GM12892 (cell line): ENCODE results near the gene FURIN.
"Not testable (repeated sequence)": the region's sequence is repeated elsewhere in the genome, so short reads cannot be mapped to it uniquely, and the experiment has no call there.

Experiments
- DNase-seq: peaks from one replicate; pipeline ENCODE4 v3.0.0; 2011; ENCODE audit not compliant: insufficient read length
- FAIRE-seq: peaks from 2 replicates; lab custom pipeline; 2011; peaks lifted over from hg19 to GRCh38; lab: Jason Lieb, UNC
- POLR2A ChIP-seq: IDR thresholded peaks from 2 replicates; pipeline ENCODE4 v1.6.1; 2011; ENCODE audit warnings: low read depth, low read length, control low read depth
- POLR2AphosphoS5 ChIP-seq: IDR thresholded peaks from 2 replicates; pipeline ENCODE4 v1.6.1; 2011; ENCODE audit warnings: low read depth, low read length, control low read depth
- TAF1 ChIP-seq: IDR thresholded peaks from 2 replicates; pipeline ENCODE4 v1.6.1; 2011; ENCODE audit warnings: low read depth, mild to moderate bottlenecking, control low read depth, low read length, borderline replicate concordance

FURIN gene

DNA sequence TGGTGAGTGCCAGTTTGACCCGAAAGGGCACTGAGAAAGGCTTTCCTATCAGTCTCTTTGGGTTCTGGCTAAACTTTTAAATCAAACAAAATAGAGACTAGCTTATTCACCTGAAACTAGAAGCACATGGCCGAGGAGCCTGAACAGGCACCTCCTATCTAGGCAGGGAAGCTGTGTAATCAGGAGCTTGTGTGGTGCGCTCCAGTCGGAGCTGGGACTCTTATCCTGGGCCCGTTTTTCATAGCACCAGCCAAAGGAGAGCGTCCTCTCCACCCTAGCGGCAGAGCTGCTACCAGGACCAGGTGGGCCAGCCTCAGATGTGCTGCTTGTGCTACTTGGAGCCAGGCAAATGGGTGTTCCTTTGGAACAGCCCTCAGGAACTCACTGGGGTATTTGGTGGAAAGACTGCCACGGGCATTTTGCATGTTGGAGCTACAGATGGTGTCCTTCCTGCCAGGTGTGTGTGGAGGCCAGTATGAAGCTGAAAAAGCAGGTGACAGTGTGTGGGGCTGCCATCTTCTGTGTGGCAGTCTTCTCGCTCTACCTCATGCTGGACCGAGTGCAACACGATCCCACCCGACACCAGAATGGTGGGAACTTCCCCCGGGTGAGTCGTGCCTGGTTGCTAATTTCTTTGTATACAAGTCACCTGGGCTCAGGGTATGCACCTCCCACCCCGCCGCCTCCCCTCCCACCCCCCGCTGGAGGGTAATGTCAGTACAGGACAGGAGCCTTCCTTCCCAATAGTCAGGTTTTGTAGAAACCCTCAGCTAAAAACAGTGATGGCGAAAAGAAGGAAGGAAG, 35.5 kb downstream of the FURIN start:
- FAIRE-seq (no peak), DNase-seq (no peak)
- no peak for TF ChIP-seq TAF1
- TF ChIP-seq POLR2AphosphoS5: no peak
- no peak for TF ChIP-seq POLR2A

DNA sequence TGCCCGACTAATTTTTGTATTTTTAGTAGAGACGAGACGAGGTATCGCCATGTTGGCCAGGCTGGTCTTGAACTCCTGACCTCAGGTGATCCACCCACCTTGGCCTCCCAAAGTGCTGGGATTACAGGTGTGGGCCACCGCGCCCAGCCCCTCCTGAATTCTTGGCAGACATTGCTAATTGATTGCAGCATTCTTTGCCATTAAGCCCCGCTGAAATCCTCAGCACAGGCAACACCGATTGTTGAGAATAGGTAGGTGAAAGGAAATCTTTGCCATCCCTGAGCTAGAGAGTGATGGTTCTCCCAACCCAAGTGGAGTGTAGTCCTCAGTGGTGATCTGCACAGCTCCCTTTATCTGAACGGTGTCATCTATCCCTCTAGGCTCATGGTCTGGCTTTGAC, 36.4 kb downstream of the FURIN start:
- FAIRE-seq (no peak), DNase-seq (no peak)

DNA sequence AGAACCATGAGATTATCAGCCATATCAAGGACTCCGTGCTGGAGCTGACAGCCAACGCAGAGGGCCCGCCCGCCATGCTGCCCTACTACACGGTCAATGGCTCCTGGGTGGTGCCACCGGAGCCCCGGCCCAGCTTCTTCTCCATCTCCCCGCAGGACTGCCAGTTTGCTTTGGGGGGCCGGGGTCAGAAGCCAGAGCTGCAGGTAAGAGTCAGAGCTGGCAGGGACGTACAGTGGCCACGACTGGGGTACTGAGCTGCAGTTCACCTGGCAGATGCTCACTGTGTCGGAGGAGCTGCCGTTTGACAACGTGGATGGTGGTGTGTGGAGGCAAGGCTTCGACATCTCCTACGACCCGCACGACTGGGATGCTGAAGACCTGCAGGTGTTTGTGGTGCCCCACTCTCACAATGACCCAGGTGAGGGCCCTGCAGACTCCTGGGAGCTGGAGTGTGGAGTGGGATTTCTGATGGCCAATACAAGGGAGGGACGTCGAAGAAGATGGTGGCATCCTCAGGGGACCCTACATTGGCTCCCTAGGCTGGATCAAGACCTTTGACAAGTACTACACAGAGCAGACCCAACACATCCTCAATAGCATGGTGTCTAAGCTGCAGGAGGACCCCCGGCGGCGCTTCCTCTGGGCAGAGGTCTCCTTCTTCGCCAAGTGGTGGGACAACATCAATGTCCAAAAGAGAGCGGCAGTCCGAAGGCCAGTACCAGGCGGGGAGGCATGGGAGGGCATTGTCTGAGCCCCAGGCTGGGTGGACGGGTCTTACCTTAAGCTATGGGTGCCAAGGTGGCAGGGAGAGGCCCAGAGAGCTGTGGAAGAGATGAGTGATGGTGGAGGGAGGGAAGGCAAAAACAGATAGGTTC, 37.2 kb downstream of the FURIN start:
- TF ChIP-seq TAF1 (no peak), POLR2AphosphoS5 (no peak), POLR2A (no peak)
- DNase-seq: no peak
- FAIRE-seq: no peak

More for the DNA sequence above, 36.4 kb downstream of the FURIN start:
- TF ChIP-seq TAF1: no peak
- no peak for TF ChIP-seq POLR2A
- TF ChIP-seq POLR2AphosphoS5: no peak

DNA sequence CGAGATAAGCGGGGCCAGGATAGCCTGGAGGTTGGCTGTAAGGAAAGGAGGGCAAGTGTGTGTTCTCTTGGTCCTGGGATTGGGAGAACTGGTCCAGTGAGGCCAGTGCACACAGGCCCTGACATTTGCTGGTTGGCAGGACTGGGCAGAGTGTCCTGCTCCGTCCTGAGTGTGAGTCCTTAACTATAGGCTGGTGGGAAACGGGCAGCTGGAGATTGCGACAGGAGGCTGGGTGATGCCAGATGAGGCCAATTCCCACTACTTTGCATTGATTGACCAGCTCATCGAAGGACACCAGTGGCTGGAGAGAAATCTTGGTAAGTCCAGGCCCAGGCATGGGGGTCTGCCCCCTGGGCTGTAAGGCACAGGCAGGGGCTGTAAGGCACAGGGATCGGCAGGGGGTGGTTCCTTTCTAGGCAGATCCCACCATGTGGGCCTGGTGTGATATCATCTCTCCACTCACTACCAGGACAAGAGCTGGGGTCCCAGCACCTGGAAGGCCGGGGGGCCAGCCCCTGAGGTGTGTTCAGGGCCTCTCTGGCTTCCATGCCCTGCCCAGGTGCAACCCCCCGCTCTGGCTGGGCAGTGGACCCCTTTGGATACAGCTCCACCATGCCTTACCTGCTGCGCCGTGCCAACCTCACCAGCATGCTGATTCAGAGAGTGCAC, 37.9 kb downstream of the FURIN start:
- no peak for FAIRE-seq
- DNase-seq: no peak
- TF ChIP-seq TAF1: no peak
- TF ChIP-seq POLR2A: no peak
- TF ChIP-seq POLR2AphosphoS5: no peak

DNA sequence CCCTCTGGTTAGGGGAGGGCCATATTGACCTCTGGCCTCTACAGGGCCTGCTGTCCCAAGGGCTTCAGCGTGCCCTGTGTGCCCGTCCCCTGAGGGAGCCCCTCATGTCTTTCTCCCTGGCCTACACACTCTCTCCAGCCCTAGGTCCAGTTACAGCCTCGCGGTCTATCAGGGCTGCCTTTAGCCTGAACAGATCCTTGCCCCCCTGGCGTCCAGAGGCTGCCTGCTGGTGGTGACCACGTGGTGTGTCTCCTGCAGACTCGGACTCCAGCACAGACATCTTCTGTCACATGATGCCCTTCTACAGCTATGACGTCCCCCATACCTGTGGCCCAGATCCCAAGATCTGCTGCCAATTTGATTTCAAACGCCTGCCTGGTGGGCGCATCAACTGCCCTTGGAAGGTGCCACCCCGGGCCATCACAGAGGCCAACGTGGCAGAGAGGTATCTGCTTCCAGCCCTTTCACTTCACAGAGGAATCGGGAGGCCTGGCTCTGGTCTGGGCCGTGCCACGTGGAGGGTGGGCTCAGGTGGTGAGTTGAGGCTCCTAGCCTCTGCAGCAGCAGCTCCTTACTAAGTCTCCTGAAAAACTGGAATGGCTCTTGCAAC, 38.8 kb downstream of the FURIN start:
- no peak for TF ChIP-seq POLR2A
- no peak for TF ChIP-seq TAF1
- TF ChIP-seq POLR2AphosphoS5: no peak
- no peak for FAIRE-seq
- DNase-seq: no peak

DNA sequence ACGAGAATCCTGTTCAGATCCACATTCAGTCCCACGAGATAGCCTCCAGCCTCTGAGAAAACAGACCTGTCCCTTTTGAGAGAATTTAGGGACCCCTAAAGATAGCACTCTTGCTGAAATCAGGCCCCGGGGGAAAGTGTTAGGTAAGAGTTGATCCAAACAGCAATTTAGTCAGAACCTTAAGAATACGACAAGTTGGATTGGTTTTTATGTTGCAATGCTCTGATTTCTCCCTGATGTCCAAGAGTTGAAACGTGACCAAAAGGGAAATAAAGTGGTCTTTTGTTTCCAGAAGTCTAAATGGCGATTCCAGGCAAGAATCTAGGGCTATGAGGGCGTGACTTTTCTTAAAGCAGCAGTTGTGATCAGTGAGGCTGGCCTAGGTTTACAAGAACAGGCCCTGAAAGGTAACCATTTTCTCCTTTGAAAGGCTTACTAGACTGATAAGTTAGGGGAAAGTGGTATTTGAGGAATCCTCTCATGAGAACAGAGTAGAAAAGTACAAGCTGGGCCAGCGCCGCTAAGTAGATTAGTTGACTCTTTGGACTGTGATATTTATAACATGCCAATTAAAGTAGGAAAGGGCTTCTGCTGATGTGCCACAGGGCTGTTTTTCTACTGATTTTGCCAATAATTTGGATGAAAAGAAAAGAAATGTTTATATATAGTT, 39.6 kb downstream of the FURIN start:
- TF ChIP-seq POLR2A: no peak
- no peak for TF ChIP-seq TAF1
- TF ChIP-seq POLR2AphosphoS5: no peak
- no peak for FAIRE-seq
- no peak for DNase-seq

DNA sequence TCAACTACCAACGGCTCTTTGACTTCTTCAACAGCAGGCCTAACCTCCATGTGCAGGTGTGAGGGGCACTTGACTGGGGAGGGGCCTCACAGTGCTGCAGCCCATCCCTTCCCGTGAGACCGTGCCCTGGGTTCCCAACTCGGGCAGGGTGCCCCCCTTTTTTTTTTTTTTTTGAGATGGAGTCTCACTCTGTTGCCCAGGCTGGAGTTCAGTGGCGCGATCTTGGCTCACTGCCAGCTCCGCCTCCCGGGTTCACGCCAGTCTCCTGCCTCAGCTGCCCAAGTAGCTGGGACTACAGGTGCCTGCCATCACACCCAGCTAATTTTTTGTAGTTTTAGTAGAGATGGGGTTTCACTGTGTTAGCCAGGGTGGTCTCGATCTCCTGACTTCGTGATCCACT, 41.1 kb downstream of the FURIN start:
- DNase-seq, FAIRE-seq: not testable (repeated sequence)

DNA sequence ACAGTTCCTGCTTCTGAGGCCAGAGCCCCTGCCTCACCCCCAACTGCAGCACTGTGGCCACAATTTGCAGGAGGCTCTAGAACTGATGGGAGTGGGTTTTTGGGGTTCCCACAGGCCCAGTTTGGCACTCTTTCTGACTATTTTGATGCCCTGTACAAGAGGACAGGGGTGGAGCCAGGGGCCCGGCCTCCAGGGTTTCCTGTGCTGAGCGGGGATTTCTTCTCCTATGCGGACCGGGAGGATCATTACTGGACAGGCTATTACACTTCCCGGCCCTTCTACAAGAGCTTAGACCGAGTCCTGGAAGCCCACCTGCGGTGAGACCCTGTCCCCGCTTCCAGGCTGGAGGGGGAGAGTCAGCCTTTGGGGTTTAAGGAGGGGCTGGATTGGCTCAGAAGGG, 41.6 kb downstream of the FURIN start:
- FAIRE-seq (no peak), DNase-seq (no peak)
- no peak for TF ChIP-seq POLR2AphosphoS5
- no peak for TF ChIP-seq TAF1
- no peak for TF ChIP-seq POLR2A

DNA sequence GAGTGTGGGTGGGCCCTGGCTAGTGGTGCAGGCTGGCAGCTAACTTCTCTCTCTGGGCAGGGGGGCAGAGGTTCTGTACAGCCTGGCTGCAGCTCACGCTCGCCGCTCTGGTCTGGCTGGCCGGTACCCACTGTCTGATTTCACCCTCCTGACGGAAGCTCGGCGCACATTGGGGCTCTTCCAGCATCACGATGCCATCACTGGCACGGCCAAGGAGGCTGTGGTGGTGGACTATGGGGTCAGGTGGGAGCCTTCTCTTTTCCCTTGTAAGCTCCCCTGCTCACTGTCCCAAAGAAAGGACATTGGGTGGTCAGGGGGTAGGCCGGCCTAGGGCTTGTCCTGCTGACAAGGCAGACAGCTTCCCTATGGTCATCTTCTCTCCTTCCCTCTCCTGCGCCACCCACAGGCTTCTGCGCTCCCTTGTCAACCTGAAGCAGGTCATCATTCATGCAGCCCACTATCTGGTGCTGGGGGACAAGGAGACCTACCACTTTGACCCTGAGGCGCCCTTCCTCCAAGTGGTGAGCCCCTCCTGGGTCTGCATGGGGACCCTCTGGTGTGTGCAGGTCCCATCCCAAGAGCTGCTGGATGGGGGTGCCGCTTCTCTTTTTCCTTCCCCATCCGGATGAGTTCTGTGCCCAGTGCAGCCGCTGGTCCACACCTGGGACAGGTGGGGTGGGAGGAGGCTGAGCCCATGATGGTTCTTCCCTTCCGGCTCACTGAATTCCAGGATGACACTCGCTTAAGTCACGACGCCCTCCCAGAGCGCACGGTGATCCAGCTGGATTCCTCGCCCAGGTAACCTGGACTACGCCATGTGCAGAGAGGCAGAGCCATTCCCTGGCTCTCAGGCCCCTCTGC, 42.3 kb downstream of the FURIN start:
- no peak for TF ChIP-seq POLR2AphosphoS5
- TF ChIP-seq POLR2A: no peak
- TF ChIP-seq TAF1: no peak
- no peak for DNase-seq
- FAIRE-seq: no peak

DNA sequence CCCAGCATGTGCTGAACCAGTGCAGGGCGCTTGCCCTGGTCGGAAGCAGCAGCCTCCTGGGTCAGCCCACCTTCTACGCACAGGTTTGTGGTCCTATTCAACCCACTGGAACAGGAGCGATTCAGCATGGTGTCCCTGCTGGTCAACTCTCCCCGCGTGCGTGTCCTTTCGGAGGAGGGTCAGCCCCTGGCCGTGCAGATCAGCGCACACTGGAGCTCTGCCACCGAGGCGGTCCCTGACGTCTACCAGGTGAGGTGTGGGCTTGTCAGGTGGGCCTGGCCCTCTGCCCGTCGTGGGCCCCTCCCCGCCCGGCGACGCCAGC, 42.9 kb downstream of the FURIN start:
- no peak for DNase-seq

More for the DNA sequence above, 42.9 kb downstream of the FURIN start:
- FAIRE-seq: no peak
- TF ChIP-seq POLR2A (no peak), TAF1 (no peak), POLR2AphosphoS5 (no peak)
